Measurements from ENCODE around the gene TRIM8. TPM values are rescaled to one million over a fixed set of nuclear protein-coding genes. Genes with fewer than 3 reads are reported as not detected.

Gene TRIM8
- total and polyA plus RNA-seq, 4 donors = 81.5 to 173 (median 120) TPM

DNA sequence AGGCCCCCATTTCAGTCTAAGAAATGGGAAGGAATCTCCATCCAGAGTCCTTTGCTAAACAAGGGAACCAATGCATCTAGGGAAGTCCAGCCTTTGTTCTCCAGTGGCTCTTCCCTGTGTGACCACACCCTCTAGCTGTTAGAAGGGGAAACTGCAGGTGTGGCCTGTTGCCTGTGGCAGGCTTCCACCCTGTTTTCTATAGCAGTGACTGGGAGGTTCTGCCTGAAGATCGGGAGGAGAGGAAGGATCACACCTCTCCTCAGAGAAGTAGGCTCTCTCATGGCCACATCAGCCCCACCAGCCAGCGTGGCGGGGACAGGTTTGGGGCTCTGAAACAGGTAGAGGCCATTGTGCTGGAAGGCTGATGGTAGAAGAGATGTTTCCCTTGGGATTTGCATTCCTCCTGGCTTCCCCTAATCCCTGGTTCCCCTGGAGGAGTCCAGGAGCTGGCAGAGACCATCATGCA is 47.7 kb upstream of the TRIM8 start:
- H3K27me3 ChIP-seq (ENCODE audit: control insufficient read depth in 3 of 3, insufficient read depth in 3 of 3, low read length in 2 of 3) = no peaks in the 10 kb centered on the region
- H3K4me3 ChIP-seq = no peak overlapping the region
- peaks cover 10 to 29% (median 25%) of the 10 kb centered on the region in 5 donors for H3K4me1 ChIP-seq (ENCODE audit: control insufficient read depth in 5 of 5, insufficient read depth in 5 of 5, low read length in 5 of 5)
- peak overlapping the region; percentile 20 to 43 for H3K27ac ChIP-seq (ENCODE audit: low read depth in 1 of 2, low read length in 1 of 2)
- 51 to 62% methylated on average over 3 of the region's 3 CpGs for WGBS, 2 donors
- ATAC-seq (ENCODE audit: insufficient read depth, low FRiP score) (peak; percentile 61), DNase-seq (peak; percentile 55 to 62 (median 56))
- TF ChIP-seq, protein P1, sequence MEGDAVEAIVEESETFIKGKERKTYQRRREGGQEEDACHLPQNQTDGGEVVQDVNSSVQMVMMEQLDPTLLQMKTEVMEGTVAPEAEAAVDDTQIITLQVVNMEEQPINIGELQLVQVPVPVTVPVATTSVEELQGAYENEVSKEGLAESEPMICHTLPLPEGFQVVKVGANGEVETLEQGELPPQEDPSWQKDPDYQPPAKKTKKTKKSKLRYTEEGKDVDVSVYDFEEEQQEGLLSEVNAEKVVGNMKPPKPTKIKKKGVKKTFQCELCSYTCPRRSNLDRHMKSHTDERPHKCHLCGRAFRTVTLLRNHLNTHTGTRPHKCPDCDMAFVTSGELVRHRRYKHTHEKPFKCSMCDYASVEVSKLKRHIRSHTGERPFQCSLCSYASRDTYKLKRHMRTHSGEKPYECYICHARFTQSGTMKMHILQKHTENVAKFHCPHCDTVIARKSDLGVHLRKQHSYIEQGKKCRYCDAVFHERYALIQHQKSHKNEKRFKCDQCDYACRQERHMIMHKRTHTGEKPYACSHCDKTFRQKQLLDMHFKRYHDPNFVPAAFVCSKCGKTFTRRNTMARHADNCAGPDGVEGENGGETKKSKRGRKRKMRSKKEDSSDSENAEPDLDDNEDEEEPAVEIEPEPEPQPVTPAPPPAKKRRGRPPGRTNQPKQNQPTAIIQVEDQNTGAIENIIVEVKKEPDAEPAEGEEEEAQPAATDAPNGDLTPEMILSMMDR (IDR thresholded peaks at IDR 0.05; ENCODE audit: control extremely low read depth, extremely low read depth) = peak; percentile 44
- no peak overlapping the region for H3K9ac ChIP-seq (ENCODE audit: insufficient read depth in 1 of 2, low read length in 2 of 2)
- H3K36me3 ChIP-seq (ENCODE audit: control insufficient read depth in 4 of 4, insufficient read depth in 4 of 4, low read length in 4 of 4) = peaks cover 0 to 30% (median 20%) of the 10 kb centered on the region in 4 donors
- H3K9me3 ChIP-seq (ENCODE audit: control insufficient read depth in 4 of 4, insufficient read depth in 3 of 4, low read length in 3 of 4) = no peaks in the 10 kb centered on the region

DNA sequence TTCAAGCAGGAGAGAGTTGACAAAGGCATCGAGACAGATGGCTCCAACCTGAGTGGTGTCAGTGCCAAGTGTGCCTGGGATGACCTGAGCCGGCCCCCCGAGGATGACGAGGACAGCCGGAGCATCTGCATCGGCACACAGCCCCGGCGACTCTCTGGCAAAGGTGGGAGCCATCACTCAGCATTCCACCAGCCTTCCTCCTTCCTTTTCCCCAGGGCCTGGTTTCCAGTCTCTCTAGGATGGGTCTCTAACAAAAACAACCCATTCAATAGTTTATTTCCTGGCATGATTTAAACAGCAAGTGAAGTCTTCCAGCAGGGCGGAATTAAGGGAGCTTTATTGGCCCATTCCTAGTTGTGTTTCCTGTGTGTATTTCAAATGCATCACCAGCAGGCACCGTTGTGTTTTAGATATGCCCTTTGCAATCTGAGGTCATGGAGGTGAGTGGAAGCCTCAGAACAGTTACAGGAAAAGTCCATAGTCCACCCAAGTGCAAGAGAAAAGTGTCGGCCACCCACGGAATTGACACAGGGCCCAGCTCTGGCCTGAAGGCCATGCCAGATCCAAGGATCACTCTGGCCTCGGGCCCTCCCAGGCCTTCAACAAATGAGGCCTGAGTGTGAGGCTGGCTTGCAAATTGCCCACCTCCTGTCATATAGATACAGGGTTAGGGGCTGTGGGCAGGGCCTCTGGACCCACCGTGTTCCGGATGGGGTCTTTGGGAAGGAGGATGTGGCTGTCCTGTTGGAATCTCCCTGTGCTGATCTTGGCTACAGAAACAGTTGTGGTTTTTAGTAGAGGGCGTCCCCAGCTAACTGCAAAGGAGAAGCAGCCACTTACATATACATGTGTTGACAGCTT is 46.9 kb upstream of the TRIM8 start:
- Histone ChIP-seq H3K9me3 (ENCODE audit: control insufficient read depth in 4 of 4, insufficient read depth in 3 of 4, low read length in 3 of 4) (no peaks in the 10 kb centered on the region), H3K9ac (ENCODE audit: insufficient read depth in 1 of 2, low read length in 2 of 2) (no peak overlapping the region), H3K4me1 (ENCODE audit: control insufficient read depth in 5 of 5, insufficient read depth in 5 of 5, low read length in 5 of 5) (peaks cover 10 to 31% (median 30%) of the 10 kb centered on the region in 5 donors), H3K27ac (ENCODE audit: low read depth in 1 of 2, low read length in 1 of 2) (peak overlapping the region; percentile 43 to 48), H3K27me3 (ENCODE audit: control insufficient read depth in 3 of 3, insufficient read depth in 3 of 3, low read length in 2 of 3) (no peaks in the 10 kb centered on the region), H3K4me3 (no peak overlapping the region), H3K36me3 (ENCODE audit: control insufficient read depth in 4 of 4, insufficient read depth in 4 of 4, low read length in 4 of 4) (peaks cover 0 to 32% (median 22%) of the 10 kb centered on the region in 4 donors)
- peak; percentile 7 for ATAC-seq (ENCODE audit: insufficient read depth, low FRiP score)
- 55 to 56% methylated on average over 16 of the region's 16 CpGs for WGBS, 2 donors
- TF ChIP-seq, protein P1 (IDR thresholded peaks at IDR 0.05; ENCODE audit: control extremely low read depth, extremely low read depth) = no peak
- no peak for DNase-seq

DNA sequence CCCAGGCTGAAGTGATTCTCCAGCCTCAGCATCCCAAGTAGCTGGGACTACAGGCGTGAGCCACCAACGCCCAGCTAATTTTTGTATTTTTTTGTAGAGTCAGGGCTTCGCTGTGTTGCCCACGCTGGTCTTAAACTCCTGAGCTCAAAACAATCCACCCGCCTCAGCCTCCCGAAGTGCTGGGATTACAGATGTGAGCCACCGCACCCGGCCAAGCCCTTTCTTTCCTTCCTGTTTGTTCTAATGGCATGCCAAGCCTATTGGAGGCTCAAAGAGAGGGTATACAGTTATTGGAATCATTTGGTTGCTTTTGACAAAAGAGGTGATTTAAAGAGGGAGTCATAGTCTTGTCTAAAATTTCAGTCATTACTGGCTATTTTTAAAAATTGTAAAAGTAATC is 46.0 kb upstream of the TRIM8 start:
- TF ChIP-seq, protein P1 (IDR thresholded peaks at IDR 0.05; ENCODE audit: control extremely low read depth, extremely low read depth) = no peak
- no peak overlapping the region for H3K27ac ChIP-seq (ENCODE audit: low read depth in 1 of 2, low read length in 1 of 2)
- no peak overlapping the region for H3K9ac ChIP-seq (ENCODE audit: insufficient read depth in 1 of 2, low read length in 2 of 2)
- H3K36me3 ChIP-seq (ENCODE audit: control insufficient read depth in 4 of 4, insufficient read depth in 4 of 4, low read length in 4 of 4) = peaks cover 0 to 32% (median 22%) of the 10 kb centered on the region in 4 donors
- 37 to 61% methylated on average over 8 of the region's 8 CpGs for WGBS, 2 donors
- H3K4me3 ChIP-seq = no peak overlapping the region
- DNase-seq (no peak), ATAC-seq (ENCODE audit: insufficient read depth, low FRiP score) (no peak)
- no peaks in the 10 kb centered on the region for H3K9me3 ChIP-seq (ENCODE audit: control insufficient read depth in 4 of 4, insufficient read depth in 3 of 4, low read length in 3 of 4)
- no peaks in the 10 kb centered on the region for H3K27me3 ChIP-seq (ENCODE audit: control insufficient read depth in 3 of 3, insufficient read depth in 3 of 3, low read length in 2 of 3)
- peaks cover 10 to 36% (median 30%) of the 10 kb centered on the region in 5 donors for H3K4me1 ChIP-seq (ENCODE audit: control insufficient read depth in 5 of 5, insufficient read depth in 5 of 5, low read length in 5 of 5)

Data from lung (tissue), 12 donors.